SK-N-SH (cell line): ENCODE measurements around the gene WFDC2.

ENCODE experiments used
- CHD2 ChIP-seq: fragments of 150-350 bp; IDR thresholded peaks from 2 replicates; pipeline ENCODE4 v1.6.1; 2018; ENCODE audit warnings: low read length; ENCODE audit not compliant: partially characterized antibody
- CTCF ChIP-seq: fragments of 200-600 bp; sonication (generic); IDR thresholded peaks from 2 replicates; pipeline ENCODE4 v1.6.1; 2017; ENCODE audit warnings: antibody characterized with exemption, mild to moderate bottlenecking, moderate library complexity
- MAX ChIP-seq: IDR thresholded peaks from 2 replicates; pipeline ENCODE4 v1.4.0; 2012; ENCODE audit warnings: low read depth
- PBX3 ChIP-seq: IDR thresholded peaks from 2 replicates; pipeline ENCODE4; 2012
- POLR2AphosphoS5 ChIP-seq: IDR thresholded peaks from 2 replicates; pipeline ENCODE4 v1.6.1; 2012; ENCODE audit warnings: low read depth, low read length
- REST ChIP-seq: IDR thresholded peaks from 2 replicates; pipeline ENCODE4 v1.6.1; 2012; ENCODE audit warnings: mild to moderate bottlenecking, low read depth, low read length, moderate library complexity
- SMC3 ChIP-seq: IDR thresholded peaks from 2 replicates; pipeline ENCODE4 v1.6.1; 2012; ENCODE audit warnings: low read depth, low read length, improper control_type of control experiment
- TAF1 ChIP-seq: IDR thresholded peaks from 2 replicates; pipeline ENCODE4 v1.6.1; 2012; ENCODE audit warnings: low read depth, mild to moderate bottlenecking, low read length, moderate library complexity, borderline replicate concordance
- TCF12 ChIP-seq: IDR thresholded peaks from 2 replicates; pipeline ENCODE4 v1.4.0; 2012
- USF2 ChIP-seq: fragments of 150-350 bp; IDR thresholded peaks from 2 replicates; pipeline ENCODE4 v1.6.1; 2017; ENCODE audit warnings: antibody characterized with exemption, low read length, low read depth, borderline replicate concordance
- YY1 ChIP-seq: IDR thresholded peaks from 2 replicates; pipeline ENCODE4 v1.4.0; 2012; ENCODE audit warnings: low read depth, mild to moderate bottlenecking
- ZBTB33 ChIP-seq: IDR thresholded peaks from 2 replicates; pipeline ENCODE4 v1.4.0; 2012; ENCODE audit warnings: low read depth, borderline replicate concordance

- TF ChIP-seq TCF12 = no peak
- no peak for TF ChIP-seq CTCF
- TF ChIP-seq CHD2 = no peak
- TF ChIP-seq MAX = no peak
- no peak for TF ChIP-seq REST
- no peak for TF ChIP-seq SMC3
- no peak for TF ChIP-seq YY1
- TF ChIP-seq PBX3 = no peak
- TF ChIP-seq TAF1 = no peak
- no peak for TF ChIP-seq POLR2AphosphoS5
- no peak for TF ChIP-seq ZBTB33
- no peak for TF ChIP-seq USF2
These were observed 48.7 kb downstream of the WFDC2 start for GRCh38 chr20:45518282-45518681.
